Measurements from ENCODE around the gene PACRG.

DNA sequence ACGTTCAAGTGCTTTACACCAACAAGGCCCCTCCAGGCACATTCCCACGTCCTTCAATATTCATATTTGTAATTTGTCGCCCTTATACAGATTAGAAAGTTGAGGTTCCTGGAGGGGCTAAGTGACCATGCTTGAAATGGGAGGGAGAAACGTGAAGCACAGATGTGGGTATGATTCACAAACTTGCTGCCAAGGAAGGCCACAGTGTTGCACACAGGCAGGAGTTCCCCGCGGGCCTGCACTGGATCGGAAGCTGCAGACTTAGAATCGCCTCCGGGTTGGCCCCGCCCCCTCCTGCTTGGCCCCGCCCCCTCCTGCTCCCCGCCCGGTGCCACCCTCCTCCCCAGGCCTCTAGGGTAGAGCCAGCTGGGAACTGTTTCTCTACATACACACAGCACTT lies 628.5 kb downstream of the PACRG start:
- no peak for TF ChIP-seq POLR2A (IDR thresholded peaks at IDR 0.05)
- TF ChIP-seq, protein P1, sequence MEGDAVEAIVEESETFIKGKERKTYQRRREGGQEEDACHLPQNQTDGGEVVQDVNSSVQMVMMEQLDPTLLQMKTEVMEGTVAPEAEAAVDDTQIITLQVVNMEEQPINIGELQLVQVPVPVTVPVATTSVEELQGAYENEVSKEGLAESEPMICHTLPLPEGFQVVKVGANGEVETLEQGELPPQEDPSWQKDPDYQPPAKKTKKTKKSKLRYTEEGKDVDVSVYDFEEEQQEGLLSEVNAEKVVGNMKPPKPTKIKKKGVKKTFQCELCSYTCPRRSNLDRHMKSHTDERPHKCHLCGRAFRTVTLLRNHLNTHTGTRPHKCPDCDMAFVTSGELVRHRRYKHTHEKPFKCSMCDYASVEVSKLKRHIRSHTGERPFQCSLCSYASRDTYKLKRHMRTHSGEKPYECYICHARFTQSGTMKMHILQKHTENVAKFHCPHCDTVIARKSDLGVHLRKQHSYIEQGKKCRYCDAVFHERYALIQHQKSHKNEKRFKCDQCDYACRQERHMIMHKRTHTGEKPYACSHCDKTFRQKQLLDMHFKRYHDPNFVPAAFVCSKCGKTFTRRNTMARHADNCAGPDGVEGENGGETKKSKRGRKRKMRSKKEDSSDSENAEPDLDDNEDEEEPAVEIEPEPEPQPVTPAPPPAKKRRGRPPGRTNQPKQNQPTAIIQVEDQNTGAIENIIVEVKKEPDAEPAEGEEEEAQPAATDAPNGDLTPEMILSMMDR (IDR thresholded peaks at IDR 0.05), result no peak
- TF ChIP-seq POLR2AphosphoS5 (IDR thresholded peaks at IDR 0.05), result no peak

All from prostate gland (tissue), 2 donors.